Activated T-helper 17 cell treated with anti-CD3 and anti-CD28 coated beads, Interleukin-2, amount 50 U/mL, for 72 hours (primary cell): ENCODE data around the gene MC1R. TPM values are rescaled to one million over a fixed set of nuclear protein-coding genes. Genes with fewer than 3 reads are reported as not detected.

Experiments
- ATAC-seq: fragments of 150-1000 bp; cut with Tn5 transposase; replicated peaks from 2 replicates; pipeline ENCODE4 v1.10.0; 2021; ENCODE audit warnings: mild to moderate bottlenecking, moderate library complexity
- H3K27ac Mint-ChIP-seq: one replicate; pipeline ENCODE4 v1.8.0; 2022; ENCODE audit warnings: mixed read lengths
- H3K27me3 Mint-ChIP-seq: one replicate; pipeline ENCODE4 v1.8.0; 2022; ENCODE audit warnings: mixed read lengths
- H3K36me3 Mint-ChIP-seq: one replicate; pipeline ENCODE4 v1.8.0; 2022; ENCODE audit warnings: low read depth, mild to moderate bottlenecking, mixed read lengths
- H3K4me1 Mint-ChIP-seq: one replicate; pipeline ENCODE4 v1.8.0; 2022; ENCODE audit warnings: mixed read lengths
- H3K4me3 Mint-ChIP-seq: one replicate; pipeline ENCODE4 v1.8.0; 2022; ENCODE audit warnings: mild to moderate bottlenecking, mixed read lengths
- H3K9me3 Mint-ChIP-seq: one replicate; pipeline ENCODE4 v1.8.0; 2022; ENCODE audit warnings: mixed read lengths
- total RNA-seq, 2 donors: library from RNA; stranded (reverse); gene quantifications; one replicate each; pipeline ENCODE4 v1.2.3, GENCODE V29; 2022

Gene MC1R
- total RNA-seq, 2 donors from 2014 or later: 7.5 to 7.6 TPM

DNA sequence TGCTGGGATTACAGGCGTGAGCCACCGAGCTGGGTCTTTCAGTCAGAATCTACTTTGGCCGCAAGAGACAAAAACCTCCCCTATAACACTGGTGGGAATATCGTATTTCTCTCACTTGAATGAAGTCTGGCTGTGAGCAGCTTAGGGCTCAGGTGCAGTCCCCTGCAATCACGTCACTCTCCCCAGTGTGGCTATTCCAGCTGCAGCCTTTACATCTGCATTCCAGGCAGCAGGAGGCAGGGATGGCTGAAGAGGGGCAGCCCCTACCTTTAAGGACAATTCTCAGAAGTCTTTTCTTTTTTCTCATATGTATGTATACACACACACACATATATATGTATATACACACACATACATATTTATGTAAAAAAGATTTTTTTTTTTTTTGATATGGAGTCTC, 32.8 kb downstream of the MC1R start:
- Mint-ChIP-seq H3K27me3 (peaks cover 4% of the 10 kb centered on the region), H3K9me3 (no peaks in the 10 kb centered on the region), H3K4me1 (peaks cover 3% of the 10 kb centered on the region), H3K27ac (no peak overlapping the region), H3K36me3 (no peaks in the 10 kb centered on the region), H3K4me3 (no peak overlapping the region)
- no peak for ATAC-seq

GRCh38 chr16:89952049-89952448, 33.4 kb downstream of the MC1R start:
- peak overlapping the region; percentile 46 for H3K27ac Mint-ChIP-seq
- H3K4me1 Mint-ChIP-seq: peaks cover 3% of the 10 kb centered on the region
- H3K27me3 Mint-ChIP-seq: peaks cover 4% of the 10 kb centered on the region
- no peak for ATAC-seq
- H3K4me3 Mint-ChIP-seq: no peak overlapping the region
- H3K36me3 Mint-ChIP-seq: no peaks in the 10 kb centered on the region
- H3K9me3 Mint-ChIP-seq: no peaks in the 10 kb centered on the region

DNA sequence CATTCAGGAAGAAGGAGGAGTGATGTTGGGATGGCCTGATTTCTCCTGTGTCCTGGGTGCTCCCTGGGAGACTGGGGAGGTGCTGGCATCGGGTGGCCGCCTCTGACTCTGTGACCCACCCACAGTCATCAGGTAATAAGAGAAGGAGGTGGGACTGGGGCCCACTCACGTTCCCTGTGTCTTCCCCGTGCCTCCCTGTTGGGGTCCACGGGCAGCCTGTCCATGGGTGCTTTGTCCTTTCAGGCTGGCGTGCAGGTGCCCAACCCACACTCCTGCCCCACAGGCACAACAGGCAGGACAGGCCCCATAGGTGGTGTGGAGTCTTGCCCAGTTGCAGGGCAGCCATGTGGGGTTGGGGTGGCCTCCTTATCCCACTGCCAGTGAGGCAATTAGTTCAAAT, 33.9 kb downstream of the MC1R start:
- ATAC-seq: no peak
- Mint-ChIP-seq H3K36me3 (no peaks in the 10 kb centered on the region), H3K27ac (peak overlapping the region; percentile 46), H3K4me3 (no peak overlapping the region), H3K27me3 (peaks cover under 1% of the 10 kb centered on the region), H3K4me1 (peaks cover 3% of the 10 kb centered on the region), H3K9me3 (no peaks in the 10 kb centered on the region)

DNA sequence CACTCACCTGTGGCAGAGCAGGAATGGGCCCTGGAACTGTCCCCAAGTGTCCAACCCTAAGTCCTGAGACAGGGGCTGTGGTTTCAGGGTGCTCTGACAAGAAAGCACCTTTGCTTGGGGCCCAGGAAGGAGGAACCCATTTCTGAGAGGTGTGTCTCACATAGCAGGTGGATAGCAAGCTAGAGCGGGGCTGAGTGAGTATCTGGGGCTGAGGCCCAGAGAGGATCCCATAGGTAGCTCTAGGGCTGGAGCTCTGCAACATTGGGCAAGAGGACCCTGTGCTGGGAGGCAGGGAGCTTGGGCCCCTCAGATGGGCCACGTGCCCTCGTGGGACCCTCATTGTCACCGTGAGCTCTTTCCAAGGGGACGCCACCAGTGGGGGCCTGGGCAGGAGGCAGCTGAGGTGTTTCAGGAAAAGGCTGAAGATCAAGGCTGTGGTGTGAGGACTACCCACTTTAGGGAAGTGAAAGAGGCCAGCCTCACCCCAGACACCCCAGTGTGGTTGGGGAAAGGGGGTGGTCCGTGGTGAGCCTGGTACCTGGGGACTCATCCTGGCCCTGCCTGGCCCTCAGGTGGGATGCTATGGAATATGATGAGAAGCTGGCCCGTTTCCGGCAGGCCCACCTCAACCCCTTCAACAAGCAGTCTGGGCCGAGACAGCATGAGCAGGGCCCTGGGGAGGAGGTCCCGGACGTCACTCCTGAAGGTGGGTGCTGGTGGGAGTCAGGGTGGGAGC, 35.2 kb downstream of the MC1R start:
- Mint-ChIP-seq H3K27me3 (no peaks in the 10 kb centered on the region), H3K36me3 (peaks cover 4% of the 10 kb centered on the region), H3K4me3 (no peak overlapping the region), H3K9me3 (no peaks in the 10 kb centered on the region), H3K4me1 (peaks cover 3% of the 10 kb centered on the region), H3K27ac (no peak overlapping the region)
- ATAC-seq: no peak

GRCh38 chr16:89954462-89954861, 35.8 kb downstream of the MC1R start:
- no peak overlapping the region for H3K4me3 Mint-ChIP-seq
- H3K27me3 Mint-ChIP-seq: no peaks in the 10 kb centered on the region

GRCh38 chr16:89955001-89955685, 36.5 kb downstream of the MC1R start:
- peaks cover 11% of the 10 kb centered on the region for H3K36me3 Mint-ChIP-seq
- no peak overlapping the region for H3K4me3 Mint-ChIP-seq
- no peaks in the 10 kb centered on the region for H3K4me1 Mint-ChIP-seq
- no peak for ATAC-seq
- H3K9me3 Mint-ChIP-seq: no peaks in the 10 kb centered on the region
- H3K27me3 Mint-ChIP-seq: no peaks in the 10 kb centered on the region
- no peak overlapping the region for H3K27ac Mint-ChIP-seq

More at GRCh38 chr16:89954462-89954861, 35.8 kb downstream of the MC1R start:
- peaks cover 3% of the 10 kb centered on the region for H3K4me1 Mint-ChIP-seq
- H3K27ac Mint-ChIP-seq: no peak overlapping the region
- peaks cover 11% of the 10 kb centered on the region for H3K36me3 Mint-ChIP-seq
- ATAC-seq: no peak
- H3K9me3 Mint-ChIP-seq: no peaks in the 10 kb centered on the region

DNA sequence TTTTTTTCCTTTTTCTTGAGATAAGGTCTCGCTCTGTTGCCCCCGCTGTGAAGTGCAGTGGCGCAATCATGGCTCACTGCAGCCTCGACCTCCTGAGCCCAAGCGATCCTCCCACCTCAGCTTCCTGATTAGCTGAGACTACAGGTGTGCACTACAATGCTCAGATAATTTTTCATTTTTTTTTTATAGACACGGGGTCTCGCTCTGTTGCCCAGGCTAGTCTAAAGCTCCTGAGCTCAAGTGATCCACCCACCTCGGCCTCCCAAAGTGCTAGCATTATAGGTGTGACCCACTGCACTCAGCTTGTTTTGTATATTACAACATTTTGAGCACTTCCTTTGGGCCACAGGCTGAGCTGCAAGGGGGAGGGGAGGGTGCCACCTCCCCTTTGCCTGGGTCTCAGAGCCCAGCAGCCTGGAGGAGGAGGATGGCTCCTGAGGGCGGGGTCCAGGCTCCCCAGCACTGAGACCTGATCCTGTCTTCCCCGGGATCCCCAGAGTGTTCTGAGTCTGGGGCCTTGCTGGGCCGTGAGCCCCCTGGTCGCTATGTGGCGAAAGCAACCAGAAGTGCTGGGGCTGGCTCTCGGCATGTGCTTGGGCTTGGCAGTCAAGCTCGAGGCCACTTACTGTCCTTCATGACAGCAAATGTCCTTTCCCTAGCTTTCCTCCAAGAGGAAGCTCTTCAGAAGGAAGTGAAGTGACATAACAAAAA, 38.0 kb downstream of the MC1R start:
- Mint-ChIP-seq H3K27ac (no peak overlapping the region), H3K9me3 (no peaks in the 10 kb centered on the region), H3K36me3 (peaks cover 11% of the 10 kb centered on the region), H3K4me3 (no peak overlapping the region), H3K27me3 (no peaks in the 10 kb centered on the region), H3K4me1 (no peaks in the 10 kb centered on the region)
- ATAC-seq: no peak

- Mint-ChIP-seq H3K4me1 (no peaks in the 10 kb centered on the region), H3K27me3 (no peaks in the 10 kb centered on the region), H3K27ac (no peak overlapping the region), H3K4me3 (no peak overlapping the region), H3K36me3 (peaks cover 11% of the 10 kb centered on the region), H3K9me3 (no peaks in the 10 kb centered on the region)
- ATAC-seq: no peak
Measured at GRCh38 chr16:89957216-89957785, 38.6 kb downstream of the MC1R start.

- Mint-ChIP-seq H3K27me3 (no peaks in the 10 kb centered on the region), H3K4me3 (no peak overlapping the region), H3K36me3 (peaks cover 11% of the 10 kb centered on the region), H3K27ac (no peak overlapping the region), H3K9me3 (no peaks in the 10 kb centered on the region), H3K4me1 (no peaks in the 10 kb centered on the region)
- ATAC-seq: peak; percentile 68
Measured at GRCh38 chr16:89958068-89958467, 39.4 kb downstream of the MC1R start.

- peaks cover 11% of the 10 kb centered on the region for H3K36me3 Mint-ChIP-seq
- H3K4me3 Mint-ChIP-seq: no peak overlapping the region
- no peaks in the 10 kb centered on the region for H3K9me3 Mint-ChIP-seq
- H3K4me1 Mint-ChIP-seq: no peaks in the 10 kb centered on the region
- ATAC-seq: no peak
- H3K27me3 Mint-ChIP-seq: no peaks in the 10 kb centered on the region
- no peak overlapping the region for H3K27ac Mint-ChIP-seq
Measured at GRCh38 chr16:89958596-89958995, 39.9 kb downstream of the MC1R start.

DNA sequence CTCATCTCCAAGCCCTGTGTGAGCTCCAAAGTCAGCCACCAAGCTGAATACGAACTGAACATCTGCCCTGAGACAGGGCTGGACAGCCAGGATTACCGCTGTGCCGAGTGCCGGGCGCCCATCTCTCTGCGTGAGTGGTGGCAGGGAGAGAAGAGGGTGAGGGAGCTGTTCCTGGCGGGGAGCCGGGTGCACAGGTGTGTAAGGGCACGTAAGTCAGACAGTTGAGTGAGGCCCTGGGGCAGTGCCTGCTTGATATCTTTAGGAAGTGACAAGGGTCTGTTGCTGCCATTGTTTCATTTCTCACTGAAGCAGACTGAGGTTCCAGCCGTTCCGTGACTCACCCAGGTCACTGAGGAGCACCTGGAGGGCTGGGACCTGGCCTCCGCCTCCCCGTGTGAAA, 42.3 kb downstream of the MC1R start:
- Mint-ChIP-seq H3K4me1 (no peaks in the 10 kb centered on the region), H3K36me3 (peaks cover 11% of the 10 kb centered on the region), H3K9me3 (no peaks in the 10 kb centered on the region), H3K4me3 (no peak overlapping the region), H3K27me3 (no peaks in the 10 kb centered on the region), H3K27ac (no peak overlapping the region)
- no peak for ATAC-seq

- Mint-ChIP-seq H3K4me1 (no peaks in the 10 kb centered on the region), H3K36me3 (peaks cover 11% of the 10 kb centered on the region), H3K27ac (no peak overlapping the region), H3K4me3 (no peak overlapping the region), H3K27me3 (no peaks in the 10 kb centered on the region), H3K9me3 (no peaks in the 10 kb centered on the region)
- ATAC-seq: no peak
Measured at GRCh38 chr16:89961920-89962319, 43.3 kb downstream of the MC1R start.

DNA sequence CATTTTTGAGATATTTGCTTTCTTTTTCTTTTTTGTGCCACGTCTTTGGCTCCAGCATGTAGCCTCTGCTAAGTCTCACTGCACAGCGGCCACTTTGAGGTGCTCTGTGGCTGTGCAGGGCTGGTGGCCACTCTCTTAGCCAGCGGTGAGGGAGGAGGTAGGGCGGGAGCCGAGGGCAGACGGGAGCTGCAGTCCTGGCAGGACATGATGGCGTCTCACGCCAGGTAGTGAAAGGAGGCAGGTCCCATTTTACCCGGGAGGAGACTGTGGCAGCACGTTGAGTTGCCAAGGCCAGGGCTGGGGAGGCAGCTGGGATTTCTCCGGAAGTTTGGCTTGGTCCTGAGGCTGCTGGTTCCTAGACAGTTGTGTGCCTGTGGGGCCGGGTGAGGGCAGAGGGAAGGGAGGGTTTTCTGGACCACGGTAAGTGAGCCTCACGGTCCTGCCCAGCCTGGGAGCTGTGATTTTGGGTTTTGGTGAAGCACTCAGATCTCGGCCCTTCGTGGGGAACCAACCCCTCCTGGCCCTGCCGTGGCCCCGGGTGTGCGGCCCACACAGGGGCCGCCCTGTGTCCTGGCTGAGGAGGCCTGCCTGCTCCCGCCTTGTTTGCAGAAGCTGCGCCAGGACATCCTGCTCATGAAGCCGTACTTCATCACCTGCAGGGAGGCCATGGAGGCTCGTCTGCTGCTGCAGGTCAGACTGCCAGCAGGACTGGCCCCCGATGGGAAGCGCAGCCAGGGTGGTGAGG, 44.3 kb downstream of the MC1R start:
- no peak overlapping the region for H3K4me3 Mint-ChIP-seq
- H3K27ac Mint-ChIP-seq: no peak overlapping the region
- no peaks in the 10 kb centered on the region for H3K9me3 Mint-ChIP-seq
- no peaks in the 10 kb centered on the region for H3K27me3 Mint-ChIP-seq
- peaks cover 11% of the 10 kb centered on the region for H3K36me3 Mint-ChIP-seq
- ATAC-seq: no peak
- H3K4me1 Mint-ChIP-seq: no peaks in the 10 kb centered on the region

- H3K4me3 Mint-ChIP-seq: no peak overlapping the region
- H3K27ac Mint-ChIP-seq: no peak overlapping the region
- H3K9me3 Mint-ChIP-seq: no peaks in the 10 kb centered on the region
- H3K36me3 Mint-ChIP-seq: peaks cover 3% of the 10 kb centered on the region
- H3K27me3 Mint-ChIP-seq: no peaks in the 10 kb centered on the region
- no peaks in the 10 kb centered on the region for H3K4me1 Mint-ChIP-seq
- no peak for ATAC-seq
Measured at GRCh38 chr16:89964201-89964600, 45.5 kb downstream of the MC1R start.
